HG02840 (cell line): Measurements from ENCODE around the gene SLC39A5.
"Not testable (repeated sequence)": the region's sequence is repeated elsewhere in the genome, so short reads cannot be mapped to it uniquely, and the experiment has no call there.

Experiments
- ATAC-seq: cut with Tn5 transposase; IDR thresholded peaks from one replicate; pipeline ENCODE4 v1.9.1; 2021; ENCODE audit warnings: mild to moderate bottlenecking, moderate library complexity, moderate number of reproducible peaks; ENCODE audit not compliant: unreplicated experiment, low FRiP score

The SLC39A5 gene

GRCh38 chr12:56267443-56268071, 37.7 kb downstream of the SLC39A5 start:
- no peak for ATAC-seq

- ATAC-seq, result no peak
Observed at GRCh38 chr12:56271031-56271430, 41.2 kb downstream of the SLC39A5 start.

GRCh38 chr12:56272468-56272867, 42.6 kb downstream of the SLC39A5 start:
- not testable (repeated sequence) for ATAC-seq

GRCh38 chr12:56274299-56274698, 44.4 kb downstream of the SLC39A5 start:
- no peak for ATAC-seq

GRCh38 chr12:56278905-56279304, 49.1 kb downstream of the SLC39A5 start:
- no peak for ATAC-seq

- no peak for ATAC-seq
Observed at GRCh38 chr12:56280849-56281248, 51.0 kb downstream of the SLC39A5 start.

GRCh38 chr12:56282030-56282429, 52.2 kb downstream of the SLC39A5 start:
- no peak for ATAC-seq

GRCh38 chr12:56282579-56282978, 52.7 kb downstream of the SLC39A5 start:
- no peak for ATAC-seq

- not testable (repeated sequence) for ATAC-seq
Observed at GRCh38 chr12:56284263-56284662, 54.4 kb downstream of the SLC39A5 start.

- no peak for ATAC-seq
Observed at GRCh38 chr12:56286044-56286830, 56.4 kb downstream of the SLC39A5 start.
